Astrocyte of the cerebellum (primary cell): ENCODE results near the gene AMZ1.

ENCODE experiments used
- DNase-seq: peaks from one replicate; pipeline ENCODE4 v3.0.0-alpha.2; 2011; ENCODE audit warnings: low read depth
- H3K4me3 ChIP-seq: 2 replicates; pipeline ENCODE4 v1.5.1; 2011; ENCODE audit warnings: mild to moderate bottlenecking, low read depth, low read length, moderate library complexity
- CTCF ChIP-seq: IDR thresholded peaks from 2 replicates; pipeline ENCODE4 v1.5.1; 2012; ENCODE audit warnings: low read length, low read depth, moderate library complexity, mild to moderate bottlenecking; ENCODE audit errors: missing control alignments
- in situ Hi-C: cut with HindIII; loops from 2 replicates; pipeline ENCODE4 v1.10.0; 2017; ENCODE audit warnings: low sequenced_read_pairs

The AMZ1 gene

DNA sequence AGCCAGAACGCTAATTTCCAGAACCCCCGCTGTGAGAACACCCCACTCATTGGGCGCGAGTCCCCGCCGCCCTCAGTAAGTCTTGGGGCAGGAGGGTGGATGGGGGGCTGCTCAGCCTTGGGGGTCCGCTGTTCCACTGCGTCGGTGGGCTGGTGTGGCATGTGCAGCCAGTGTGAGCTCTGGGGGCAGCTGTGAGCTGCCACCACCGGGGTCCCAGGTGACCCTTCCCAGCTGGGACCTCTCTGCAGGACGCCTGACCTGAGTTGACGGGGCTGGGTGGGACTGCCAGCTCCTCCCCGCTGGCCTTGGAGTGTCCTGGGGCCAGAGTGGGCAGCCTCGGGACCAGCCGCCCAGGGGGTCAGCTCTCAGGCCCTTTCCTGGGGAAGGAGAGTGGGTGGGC is 29.1 kb upstream of the AMZ1 start:
- TF ChIP-seq CTCF: no peak
- in situ Hi-C loops: no loop called here

GRCh38 chr7:2659556-2660358 is 28.2 kb upstream of the AMZ1 start:
- DNase-seq: no peak
- in situ Hi-C loops: no loop called here
- TF ChIP-seq CTCF: no peak
- no peak overlapping the region for H3K4me3 ChIP-seq

More for the DNA sequence above, 29.1 kb upstream of the AMZ1 start:
- no peak overlapping the region for H3K4me3 ChIP-seq
- DNase-seq: no peak

DNA sequence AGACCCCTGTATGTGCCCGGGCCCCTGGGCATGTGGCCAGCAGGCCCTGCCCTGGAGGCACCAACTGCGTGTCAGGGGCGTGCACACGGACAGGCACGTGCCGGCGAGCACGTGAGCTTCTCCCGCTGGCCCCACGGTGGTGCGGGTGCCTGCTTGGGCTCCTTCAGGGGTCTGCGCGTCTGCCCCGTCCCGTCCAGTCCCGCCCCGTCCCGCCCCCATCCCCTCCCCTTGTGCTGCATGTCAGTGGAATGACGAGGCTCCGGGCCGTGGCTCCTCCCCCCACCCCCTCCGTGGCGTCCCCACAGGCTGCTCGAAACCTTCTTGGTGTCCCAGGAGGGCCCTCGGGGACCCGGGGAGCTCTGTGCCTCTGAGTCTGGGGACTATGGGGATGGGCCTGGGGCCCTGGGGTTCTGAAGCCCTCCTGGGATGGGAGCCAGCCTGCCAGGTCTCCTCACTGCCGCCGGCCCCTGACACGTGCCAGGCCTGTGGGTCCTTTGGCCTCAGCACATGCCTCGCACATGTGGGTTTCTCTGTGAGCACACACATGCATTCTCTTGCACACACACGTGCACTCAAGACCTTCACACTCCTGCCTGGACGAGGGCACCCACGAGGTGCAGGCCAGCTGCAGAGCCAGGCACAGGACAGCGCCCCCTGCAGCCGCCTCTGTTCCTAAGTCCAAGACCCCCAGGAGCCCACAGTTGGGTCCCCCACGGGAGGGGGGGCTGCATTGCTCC is 27.5 kb upstream of the AMZ1 start:
- no peak overlapping the region for H3K4me3 ChIP-seq
- in situ Hi-C loops: no loop called here
- DNase-seq: no peak
- TF ChIP-seq CTCF: peak; percentile 50

- in situ Hi-C loops: no loop called here
- H3K4me3 ChIP-seq: no peak overlapping the region
- no peak for TF ChIP-seq CTCF
- DNase-seq: no peak
These were observed 26.9 kb upstream of the AMZ1 start for GRCh38 chr7:2661096-2661449.

GRCh38 chr7:2661602-2662272 is 26.3 kb upstream of the AMZ1 start:
- no peak for DNase-seq
- no peak for TF ChIP-seq CTCF
- in situ Hi-C loops: no loop called here
- no peak overlapping the region for H3K4me3 ChIP-seq

DNA sequence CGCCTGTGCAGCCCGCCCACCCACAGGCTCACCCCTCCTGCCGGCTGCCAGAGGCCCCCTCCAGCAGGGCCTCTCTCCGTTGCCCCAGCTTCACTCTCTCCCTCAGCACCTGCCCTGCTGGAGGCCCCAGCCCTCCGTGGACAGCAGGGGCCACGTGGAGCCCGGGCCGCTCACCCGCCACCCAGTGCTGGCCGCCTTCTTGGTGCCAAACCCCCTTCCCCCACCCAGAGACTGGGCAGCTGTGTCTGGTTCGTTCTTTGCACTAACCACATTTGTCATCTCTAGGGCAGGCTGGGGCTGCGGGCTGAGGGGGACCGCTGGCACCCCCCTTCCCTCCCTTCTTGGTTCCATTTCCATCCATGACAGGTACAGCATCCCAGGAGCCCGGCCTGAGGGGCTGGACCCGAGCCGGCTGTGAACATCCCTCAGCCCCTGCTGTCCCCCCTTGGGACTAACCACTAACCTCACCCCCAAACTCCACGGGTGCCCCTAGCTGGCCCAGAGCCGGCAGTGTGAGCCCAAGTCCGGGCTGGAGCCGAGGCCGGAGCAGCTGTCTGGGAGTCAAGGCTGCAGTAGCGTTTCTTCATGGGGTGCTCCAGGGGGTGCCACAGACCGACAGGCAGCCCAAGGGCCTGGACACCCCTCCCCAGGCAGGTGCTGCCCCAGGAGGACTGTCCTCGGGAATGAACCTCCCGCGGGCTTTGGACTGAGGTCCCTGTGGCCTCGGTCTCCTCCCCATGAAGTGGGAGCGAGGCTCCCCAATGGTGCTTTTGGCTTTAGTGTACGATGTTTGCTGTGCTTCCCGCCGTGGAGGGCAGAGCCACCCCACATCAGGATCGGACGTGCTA is 25.5 kb upstream of the AMZ1 start:
- TF ChIP-seq CTCF: no peak
- in situ Hi-C loops: no loop called here
- no peak for DNase-seq
- H3K4me3 ChIP-seq: no peak overlapping the region
